ENCODE measurements around the gene CBR4. TPM values are rescaled to one million over a fixed set of nuclear protein-coding genes. Genes with fewer than 3 reads are reported as not detected.

Gene CBR4
- total RNA-seq, 1 experiment from 2014 or later: 24.0 TPM

GRCh38 chr4:169050881-169051760 is 41.1 kb upstream of the CBR4 start:
- intact Hi-C loops (cut with micrococcal nuclease): no loop called here
- H3K4me3 Mint-ChIP-seq (ENCODE audit: unreplicated experiment): no peak overlapping the region
- H3K4me1 Mint-ChIP-seq (ENCODE audit: insufficient read depth, unreplicated experiment): no peaks in the 10 kb centered on the region
- DNase-seq (ENCODE audit: unreplicated experiment): no peak
- no peak overlapping the region for H3K27ac Mint-ChIP-seq (ENCODE audit: low read depth, unreplicated experiment)
- no TSS peak for BruUV-seq (replicated peaks)
- H3K36me3 Mint-ChIP-seq (ENCODE audit: insufficient read depth, unreplicated experiment): peaks cover 7% of the 10 kb centered on the region
- no peaks in the 10 kb centered on the region for H3K9me3 Mint-ChIP-seq (ENCODE audit: unreplicated experiment)
- TF ChIP-seq CTCF (IDR thresholded peaks at IDR 0.05; ENCODE audit: unreplicated experiment): no peak
- CTCF ChIA-PET: no interaction called here
- H3K27me3 Mint-ChIP-seq (ENCODE audit: insufficient read depth, unreplicated experiment): no peaks in the 10 kb centered on the region
- POLR2A ChIA-PET: no interaction called here

- ChIA-PET CTCF (no interaction called here), POLR2A (no interaction called here)
- no peaks in the 10 kb centered on the region for H3K9me3 Mint-ChIP-seq (ENCODE audit: unreplicated experiment)
- peaks cover 7% of the 10 kb centered on the region for H3K36me3 Mint-ChIP-seq (ENCODE audit: insufficient read depth, unreplicated experiment)
- H3K27ac Mint-ChIP-seq (ENCODE audit: low read depth, unreplicated experiment): no peak overlapping the region
- no peak for DNase-seq (ENCODE audit: unreplicated experiment)
- no peaks in the 10 kb centered on the region for H3K27me3 Mint-ChIP-seq (ENCODE audit: insufficient read depth, unreplicated experiment)
- no peak for TF ChIP-seq CTCF (IDR thresholded peaks at IDR 0.05; ENCODE audit: unreplicated experiment)
- BruUV-seq (replicated peaks): no TSS peak
- H3K4me1 Mint-ChIP-seq (ENCODE audit: insufficient read depth, unreplicated experiment): no peaks in the 10 kb centered on the region
- no peak overlapping the region for H3K4me3 Mint-ChIP-seq (ENCODE audit: unreplicated experiment)
- intact Hi-C loops (cut with micrococcal nuclease): no loop called here
These were observed 40.2 kb upstream of the CBR4 start for GRCh38 chr4:169050284-169050683.

GRCh38 chr4:169048868-169049414 is 38.9 kb upstream of the CBR4 start:
- Mint-ChIP-seq H3K4me3 (ENCODE audit: unreplicated experiment) (no peak overlapping the region), H3K27ac (ENCODE audit: low read depth, unreplicated experiment) (no peak overlapping the region), H3K9me3 (ENCODE audit: unreplicated experiment) (no peaks in the 10 kb centered on the region), H3K36me3 (ENCODE audit: insufficient read depth, unreplicated experiment) (no peaks in the 10 kb centered on the region), H3K4me1 (ENCODE audit: insufficient read depth, unreplicated experiment) (no peaks in the 10 kb centered on the region), H3K27me3 (ENCODE audit: insufficient read depth, unreplicated experiment) (no peaks in the 10 kb centered on the region)
- intact Hi-C loops (cut with micrococcal nuclease): no loop called here
- ChIA-PET POLR2A (no interaction called here), CTCF (interaction anchor here (0.5 kb wide), 1 partner anchor 38 kb away, joined by 3 read pairs; no protein-coding TSS in a partner anchor)
- DNase-seq (ENCODE audit: unreplicated experiment): no peak
- TF ChIP-seq CTCF (IDR thresholded peaks at IDR 0.05; ENCODE audit: unreplicated experiment): no peak
- BruUV-seq (replicated peaks): no TSS peak

GRCh38 chr4:169047956-169048355 is 37.9 kb upstream of the CBR4 start:
- Mint-ChIP-seq H3K9me3 (ENCODE audit: unreplicated experiment) (no peaks in the 10 kb centered on the region), H3K27ac (ENCODE audit: low read depth, unreplicated experiment) (no peak overlapping the region), H3K36me3 (ENCODE audit: insufficient read depth, unreplicated experiment) (no peaks in the 10 kb centered on the region), H3K4me1 (ENCODE audit: insufficient read depth, unreplicated experiment) (no peaks in the 10 kb centered on the region), H3K27me3 (ENCODE audit: insufficient read depth, unreplicated experiment) (no peaks in the 10 kb centered on the region), H3K4me3 (ENCODE audit: unreplicated experiment) (no peak overlapping the region)
- intact Hi-C loops (cut with micrococcal nuclease): no loop called here
- CTCF ChIA-PET: interaction anchor here (0.6 kb wide), 2 partner anchors 38 to 64 kb away, joined by 3 read pairs; partner anchors contain the start of gene CBR4
- TF ChIP-seq CTCF (IDR thresholded peaks at IDR 0.05; ENCODE audit: unreplicated experiment): no peak
- no TSS peak for BruUV-seq (replicated peaks)
- POLR2A ChIA-PET: no interaction called here
- no peak for DNase-seq (ENCODE audit: unreplicated experiment)

All from MCF 10A (cell line).